Ishikawa (cell line): ENCODE measurements around the gene ROBO1.

Experiments
- EGR1 ChIP-seq: IDR thresholded peaks from 2 replicates; pipeline ENCODE4 v1.6.1; 2012
- MAX ChIP-seq: IDR thresholded peaks from 2 replicates; pipeline ENCODE4 v1.6.1; 2012

DNA sequence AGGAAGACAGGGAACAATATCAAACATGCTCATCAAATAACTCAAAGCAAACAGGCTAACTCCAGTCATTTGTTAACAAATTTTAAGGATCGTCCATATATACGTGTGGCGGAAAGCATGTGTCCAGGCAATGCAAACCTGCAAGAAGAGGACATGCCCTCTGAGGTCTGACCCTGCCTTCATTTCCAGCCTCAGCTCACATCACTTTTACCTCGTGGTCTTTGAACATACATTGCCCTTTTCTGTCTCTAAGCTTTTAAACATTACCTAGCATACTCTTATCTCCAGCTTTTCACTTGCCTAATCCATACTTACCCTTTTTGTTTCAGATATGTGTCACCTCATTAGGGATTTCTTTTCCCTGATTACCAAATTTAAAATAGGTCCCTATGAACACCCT is 944.4 kb downstream of the ROBO1 start:
- TF ChIP-seq MAX (no peak), EGR1 (no peak)
